Coronary artery (tissue), 2 donors: ENCODE results near the gene RGS3.
"Not testable (repeated sequence)": the region's sequence is repeated elsewhere in the genome, so short reads cannot be mapped to it uniquely, and the experiment has no call there.

Experiments used
- DNase-seq: peaks from one replicate; pipeline ENCODE4 v3.0.0-alpha.2; 2017; ENCODE audit warnings: low spot score
- H3K27ac ChIP-seq, 2 donors: fragments of 200-600 bp; sonication (generic); one replicate each; pipeline ENCODE4 v1.5.1; 2016 to 2019
- H3K4me3 ChIP-seq: fragments of 200-600 bp; sonication (generic); 2 replicates; pipeline ENCODE4 v1.5.1; 2016; ENCODE audit warnings: mild to moderate bottlenecking, moderate library complexity
- TF ChIP-seq, protein P1 (sequence below): fragments of 200-600 bp; sonication (generic); IDR thresholded peaks from one replicate; pipeline ENCODE4 v1.5.1; 2019; ENCODE audit warnings: antibody characterized with exemption

RGS3 gene

GRCh38 chr9:113486327-113486726, 22.8 kb downstream of the RGS3 start:
- TF ChIP-seq, protein P1, sequence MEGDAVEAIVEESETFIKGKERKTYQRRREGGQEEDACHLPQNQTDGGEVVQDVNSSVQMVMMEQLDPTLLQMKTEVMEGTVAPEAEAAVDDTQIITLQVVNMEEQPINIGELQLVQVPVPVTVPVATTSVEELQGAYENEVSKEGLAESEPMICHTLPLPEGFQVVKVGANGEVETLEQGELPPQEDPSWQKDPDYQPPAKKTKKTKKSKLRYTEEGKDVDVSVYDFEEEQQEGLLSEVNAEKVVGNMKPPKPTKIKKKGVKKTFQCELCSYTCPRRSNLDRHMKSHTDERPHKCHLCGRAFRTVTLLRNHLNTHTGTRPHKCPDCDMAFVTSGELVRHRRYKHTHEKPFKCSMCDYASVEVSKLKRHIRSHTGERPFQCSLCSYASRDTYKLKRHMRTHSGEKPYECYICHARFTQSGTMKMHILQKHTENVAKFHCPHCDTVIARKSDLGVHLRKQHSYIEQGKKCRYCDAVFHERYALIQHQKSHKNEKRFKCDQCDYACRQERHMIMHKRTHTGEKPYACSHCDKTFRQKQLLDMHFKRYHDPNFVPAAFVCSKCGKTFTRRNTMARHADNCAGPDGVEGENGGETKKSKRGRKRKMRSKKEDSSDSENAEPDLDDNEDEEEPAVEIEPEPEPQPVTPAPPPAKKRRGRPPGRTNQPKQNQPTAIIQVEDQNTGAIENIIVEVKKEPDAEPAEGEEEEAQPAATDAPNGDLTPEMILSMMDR: no peak
- peak overlapping the region; percentile 84 to 93 for H3K27ac ChIP-seq
- H3K4me3 ChIP-seq: no peak overlapping the region
- DNase-seq: peak; percentile 57

DNA sequence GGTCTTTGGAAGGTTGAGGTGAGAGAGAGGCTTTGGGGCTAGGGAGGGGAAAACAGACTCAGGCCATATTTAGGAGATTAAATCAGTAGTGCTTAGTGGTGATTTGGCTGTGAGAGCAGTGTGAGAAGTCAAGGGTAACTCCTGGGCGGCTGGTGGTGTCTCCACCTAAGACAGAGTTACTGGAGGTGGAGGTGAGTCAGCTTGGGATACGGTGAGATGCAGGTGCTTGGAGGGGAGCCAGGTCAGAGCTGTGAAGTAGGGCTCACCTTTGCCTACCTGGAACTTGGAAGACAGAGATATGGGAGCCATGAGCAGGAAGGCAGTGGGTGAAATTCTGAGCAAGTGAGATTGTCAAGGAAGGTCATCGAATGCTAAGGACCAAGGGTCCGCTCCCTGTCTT, 24.5 kb downstream of the RGS3 start:
- peak; percentile 63 for DNase-seq
- TF ChIP-seq, protein P1: no peak
- Histone ChIP-seq H3K27ac (peak overlapping the region; percentile 81 to 87), H3K4me3 (no peak overlapping the region)

DNA sequence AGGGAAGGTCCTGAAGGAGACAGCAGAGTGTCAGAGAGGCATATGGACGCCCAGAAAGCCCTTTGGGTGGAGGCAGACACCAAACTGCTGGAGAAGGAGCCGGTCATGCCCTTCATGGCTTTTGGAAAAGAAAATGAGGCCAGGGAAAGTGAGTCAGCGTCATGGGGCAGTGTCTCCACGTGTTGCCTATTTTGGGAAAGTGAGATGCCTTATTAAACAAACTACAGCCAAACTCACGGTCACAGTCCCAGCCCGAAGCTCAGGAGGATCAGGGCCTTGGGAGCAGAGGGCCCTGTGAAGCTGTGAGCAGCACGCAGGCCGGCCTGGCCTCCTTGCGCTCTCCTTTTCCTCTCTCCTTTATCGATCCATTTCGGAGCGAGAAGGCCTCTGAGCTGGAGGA, 25.0 kb downstream of the RGS3 start:
- TF ChIP-seq, protein P1: no peak
- H3K27ac ChIP-seq: peak overlapping the region; percentile 81 to 87
- no peak overlapping the region for H3K4me3 ChIP-seq
- peak; percentile 86 for DNase-seq

GRCh38 chr9:113491147-113491546, 27.6 kb downstream of the RGS3 start:
- not testable (repeated sequence) for DNase-seq, H3K4me3 ChIP-seq
- H3K27ac ChIP-seq: peak overlapping the region; percentile 40 to 67

DNA sequence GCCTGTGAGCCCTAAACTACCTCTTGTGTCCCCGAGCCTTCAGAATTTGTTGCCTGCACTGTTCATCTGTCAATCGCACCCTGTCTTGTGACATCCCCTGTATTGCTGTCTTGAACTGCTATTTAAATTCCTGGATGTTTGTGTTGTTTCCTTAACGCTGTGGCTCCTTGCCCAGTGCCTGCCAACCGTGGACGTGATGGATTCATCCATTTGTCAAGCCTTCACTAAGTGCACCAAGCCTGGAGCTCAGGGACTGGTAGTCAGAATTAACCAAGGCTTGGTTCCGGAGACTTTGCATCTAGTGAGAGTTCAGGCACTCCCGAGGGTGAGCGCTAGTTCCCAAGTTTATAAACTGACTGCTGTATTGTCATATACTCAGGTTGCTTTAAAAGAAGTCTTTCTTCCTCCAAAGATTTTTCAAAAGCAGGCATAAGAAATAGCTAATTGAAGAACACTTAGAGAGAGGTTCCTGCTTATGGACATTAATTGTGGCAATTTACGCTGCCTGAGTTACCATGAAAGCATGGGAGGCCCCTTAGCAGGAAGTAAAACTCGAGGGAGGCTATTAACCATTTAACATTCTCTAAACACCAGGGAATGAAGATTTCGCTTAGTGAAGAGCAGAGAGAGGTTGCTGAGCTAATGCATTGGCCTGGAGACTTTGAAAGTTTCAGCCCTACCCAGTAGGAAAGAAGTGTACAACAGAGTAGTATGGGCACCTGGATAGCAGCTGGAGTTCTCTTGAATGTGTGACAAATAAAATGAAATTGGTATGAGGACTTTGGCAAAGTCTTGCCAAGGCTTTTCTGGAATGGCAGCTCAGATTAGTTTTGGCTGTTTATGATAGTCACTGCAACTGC, 29.0 kb downstream of the RGS3 start:
- TF ChIP-seq, protein P1: no peak
- DNase-seq: no peak
- Histone ChIP-seq H3K4me3 (no peak overlapping the region), H3K27ac (peak overlapping the region; percentile 40 to 67)

DNA sequence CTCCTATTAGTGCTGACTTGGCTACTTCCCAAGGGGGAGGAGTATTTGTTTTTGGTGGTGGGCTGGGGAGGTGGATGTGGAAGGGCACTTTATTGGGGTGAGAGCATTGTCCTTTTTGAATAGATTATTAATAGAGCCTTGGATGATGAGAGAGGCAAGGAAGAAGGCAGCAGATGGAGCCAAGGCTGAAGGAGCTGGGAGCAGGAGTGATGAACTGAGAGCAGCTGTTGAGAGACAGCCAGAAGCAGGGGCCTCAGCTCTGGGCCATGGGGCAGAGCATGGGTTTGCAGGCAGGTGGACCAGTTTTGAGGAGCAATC, 29.6 kb downstream of the RGS3 start:
- TF ChIP-seq, protein P1: no peak
- DNase-seq: no peak
- no peak overlapping the region for H3K4me3 ChIP-seq
- peak overlapping the region; percentile 40 to 67 for H3K27ac ChIP-seq

DNA sequence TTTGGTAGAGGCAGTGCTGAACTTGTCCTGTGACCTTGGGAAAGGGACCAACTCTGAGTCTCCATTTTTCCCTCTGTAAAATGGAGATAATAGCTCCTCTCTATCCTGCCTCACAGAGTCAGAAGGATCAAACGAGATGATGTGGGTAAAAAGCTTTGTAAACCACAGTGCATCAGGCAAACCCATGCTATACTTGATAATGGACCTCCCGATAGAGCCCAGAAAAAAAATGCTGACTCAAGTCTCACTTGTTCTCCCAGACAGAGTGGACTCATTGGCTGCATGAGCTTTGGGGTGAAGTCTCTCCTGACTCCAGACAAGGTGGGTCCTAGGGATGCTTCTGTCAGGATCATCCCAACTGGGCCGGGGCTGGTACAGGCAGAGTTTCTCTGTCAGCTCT, 32.0 kb downstream of the RGS3 start:
- Histone ChIP-seq H3K27ac (no peak overlapping the region), H3K4me3 (no peak overlapping the region)
- TF ChIP-seq, protein P1: no peak
- no peak for DNase-seq
